ENCODE measurements around the gene IPO13. TPM values are rescaled to one million over a fixed set of nuclear protein-coding genes. Genes with fewer than 3 reads are reported as not detected.

The IPO13 gene
- polyA plus RNA-seq, 3 donors = 10.1 to 20.4 (median 10.6) TPM

- Histone ChIP-seq H3K27ac (ENCODE audit: low read depth in 1 of 2, low read length in 2 of 2) (no peak overlapping the region), H3K9me3 (replicated peaks in 1 of 2; ENCODE audit: control insufficient read depth in 1 of 2, insufficient read depth in 1 of 2, low read length in 2 of 2) (peaks cover 0 to 3% of the 10 kb centered on the region in 2 donors), H3K9ac (ENCODE audit: insufficient read depth, low read length, poor library complexity, severe bottlenecking) (no peak overlapping the region), H3K79me2 (ENCODE audit: insufficient read depth, low read length) (peaks cover 13% of the 10 kb centered on the region), H3K4me1 (ENCODE audit: control insufficient read depth in 1 of 2, insufficient read depth in 2 of 2, low read length in 2 of 2) (peaks cover 35 to 39% of the 10 kb centered on the region in 2 donors), H2AFZ (ENCODE audit: insufficient read depth, low read depth, low read length, poor library complexity, severe bottlenecking) (no peak overlapping the region), H3K27me3 (ENCODE audit: control insufficient read depth in 2 of 2, insufficient read depth in 2 of 2, low read length in 2 of 2) (peaks cover 0 to 7% of the 10 kb centered on the region in 2 donors), H4K20me1 (ENCODE audit: insufficient read depth, low read length) (no peaks in the 10 kb centered on the region), H3K4me2 (replicated peaks; ENCODE audit: extremely low read depth, low read length, poor library complexity, severe bottlenecking) (no peak overlapping the region), H3K36me3 (replicated peaks in 1 of 2; ENCODE audit: control insufficient read depth in 1 of 2, insufficient read depth in 2 of 2, low read length in 2 of 2) (no peaks in the 10 kb centered on the region), H3K4me3 (replicated peaks in 1 of 3; ENCODE audit: low read depth in 2 of 3, low read length in 3 of 3) (no peak overlapping the region)
- Mint-ChIP-seq H3K9me3 (peaks cover 0 to 6% (median 3%) of the 10 kb centered on the region in 7 donors), H3K27ac (peak overlapping the region in 1 of 7 donors; percentile 2), H3K36me3 (peaks cover 9% of the 10 kb centered on the region in 2 donors), H3K4me3 (no peak overlapping the region), H3K27me3 (ENCODE audit: low read depth in 3 of 3) (peaks cover 8 to 23% (median 11%) of the 10 kb centered on the region in 3 donors), H3K4me1 (peaks cover 40% of the 10 kb centered on the region)
- WGBS (ENCODE audit: insufficient coverage) = 92% methylated on average over 6 of the region's 13 CpGs
- no peak for DNase-seq
- intact Hi-C loops (cut with micrococcal nuclease) = loop anchor here in 1 of 2 donors (10.0 kb wide), 1 partner anchor 397 kb away; the partner anchor contains the start of gene PTPRF
- no peak for TF ChIP-seq CTCF (IDR thresholded peaks at IDR 0.05)
Measured at GRCh38 chr1:43931711-43932660, 14.8 kb upstream of the IPO13 start.

GRCh38 chr1:43932786-43933385 lies 13.9 kb upstream of the IPO13 start:
- Histone ChIP-seq H3K79me2 (ENCODE audit: insufficient read depth, low read length) (peaks cover 13% of the 10 kb centered on the region), H2AFZ (ENCODE audit: insufficient read depth, low read depth, low read length, poor library complexity, severe bottlenecking) (peak overlapping the region; percentile 88), H3K9me3 (replicated peaks in 1 of 2; ENCODE audit: control insufficient read depth in 1 of 2, insufficient read depth in 1 of 2, low read length in 2 of 2) (peaks cover 0 to 3% of the 10 kb centered on the region in 2 donors), H3K36me3 (replicated peaks in 1 of 2; ENCODE audit: control insufficient read depth in 1 of 2, insufficient read depth in 2 of 2, low read length in 2 of 2) (no peaks in the 10 kb centered on the region), H3K4me2 (replicated peaks; ENCODE audit: extremely low read depth, low read length, poor library complexity, severe bottlenecking) (peak overlapping the region; percentile 93), H3K27me3 (ENCODE audit: control insufficient read depth in 2 of 2, insufficient read depth in 2 of 2, low read length in 2 of 2) (peaks cover 0 to 7% of the 10 kb centered on the region in 2 donors), H3K27ac (ENCODE audit: low read depth in 1 of 2, low read length in 2 of 2) (no peak overlapping the region), H3K9ac (ENCODE audit: insufficient read depth, low read length, poor library complexity, severe bottlenecking) (peak overlapping the region; percentile 60), H3K4me3 (replicated peaks in 1 of 3; ENCODE audit: low read depth in 2 of 3, low read length in 3 of 3) (peak overlapping the region; percentile 6 to 73 (median 32)), H4K20me1 (ENCODE audit: insufficient read depth, low read length) (no peaks in the 10 kb centered on the region), H3K4me1 (ENCODE audit: control insufficient read depth in 1 of 2, insufficient read depth in 2 of 2, low read length in 2 of 2) (peaks cover 35 to 39% of the 10 kb centered on the region in 2 donors)
- Mint-ChIP-seq H3K9me3 (peaks cover 0 to 6% (median 3%) of the 10 kb centered on the region in 7 donors), H3K4me3 (peak overlapping the region; percentile 64 to 84), H3K4me1 (peaks cover 42% of the 10 kb centered on the region), H3K27ac (peak overlapping the region in 2 of 7 donors; percentile 2 to 63), H3K27me3 (ENCODE audit: low read depth in 3 of 3) (peaks cover 5 to 25% (median 11%) of the 10 kb centered on the region in 3 donors), H3K36me3 (peaks cover 7 to 9% of the 10 kb centered on the region in 2 donors)
- intact Hi-C loops (cut with micrococcal nuclease) = loop anchor here in 1 of 2 donors (10.0 kb wide), 1 partner anchor 398 kb away; the partner anchor contains the start of gene PTPRF
- TF ChIP-seq CTCF (IDR thresholded peaks at IDR 0.05) = no peak
- 28% methylated on average over 7 of the region's 8 CpGs for WGBS (ENCODE audit: insufficient coverage)
- no peak for DNase-seq

Data from CD14-positive monocyte (primary cell).